ENCODE measurements around the gene THEMIS.

DNA sequence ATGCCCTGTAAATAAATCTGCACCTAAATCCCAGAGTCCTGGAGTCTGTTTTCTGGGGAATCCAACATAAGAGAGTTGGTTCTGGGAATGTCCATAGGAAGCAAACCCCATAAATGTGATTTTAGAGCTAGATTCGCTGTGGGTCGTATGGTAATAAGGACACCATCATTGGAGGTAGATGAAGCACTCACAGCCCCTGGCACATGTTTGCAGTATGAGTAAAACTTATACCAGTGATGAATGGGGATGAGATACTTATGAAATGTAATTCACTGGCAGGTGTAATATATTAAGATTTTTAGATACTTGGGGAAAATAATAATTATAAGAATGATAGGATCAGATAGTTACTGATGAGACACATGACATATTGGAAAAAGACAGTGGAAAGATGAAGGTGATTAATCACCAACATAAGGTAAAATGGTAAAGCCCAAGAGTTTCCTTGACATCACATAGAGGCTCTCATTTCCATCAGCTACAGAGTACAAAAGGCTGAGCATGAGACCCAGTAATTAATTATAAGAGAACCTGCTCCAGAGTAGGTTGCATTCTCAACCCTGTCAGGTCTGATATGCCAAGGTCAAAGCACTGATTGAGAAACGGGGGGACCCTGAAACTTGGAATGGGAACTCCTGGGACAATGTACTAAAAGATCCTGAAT is 44.7 kb upstream of the THEMIS start:
- no peak for TF ChIP-seq EZH2phosphoT487 (IDR thresholded peaks at IDR 0.05; ENCODE audit: low read depth)
- TF ChIP-seq, protein P1, sequence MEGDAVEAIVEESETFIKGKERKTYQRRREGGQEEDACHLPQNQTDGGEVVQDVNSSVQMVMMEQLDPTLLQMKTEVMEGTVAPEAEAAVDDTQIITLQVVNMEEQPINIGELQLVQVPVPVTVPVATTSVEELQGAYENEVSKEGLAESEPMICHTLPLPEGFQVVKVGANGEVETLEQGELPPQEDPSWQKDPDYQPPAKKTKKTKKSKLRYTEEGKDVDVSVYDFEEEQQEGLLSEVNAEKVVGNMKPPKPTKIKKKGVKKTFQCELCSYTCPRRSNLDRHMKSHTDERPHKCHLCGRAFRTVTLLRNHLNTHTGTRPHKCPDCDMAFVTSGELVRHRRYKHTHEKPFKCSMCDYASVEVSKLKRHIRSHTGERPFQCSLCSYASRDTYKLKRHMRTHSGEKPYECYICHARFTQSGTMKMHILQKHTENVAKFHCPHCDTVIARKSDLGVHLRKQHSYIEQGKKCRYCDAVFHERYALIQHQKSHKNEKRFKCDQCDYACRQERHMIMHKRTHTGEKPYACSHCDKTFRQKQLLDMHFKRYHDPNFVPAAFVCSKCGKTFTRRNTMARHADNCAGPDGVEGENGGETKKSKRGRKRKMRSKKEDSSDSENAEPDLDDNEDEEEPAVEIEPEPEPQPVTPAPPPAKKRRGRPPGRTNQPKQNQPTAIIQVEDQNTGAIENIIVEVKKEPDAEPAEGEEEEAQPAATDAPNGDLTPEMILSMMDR (IDR thresholded peaks at IDR 0.05; ENCODE audit: low read depth, low read length) = no peak
